ENCODE data around the gene TNN. TPM values are rescaled to one million over a fixed set of nuclear protein-coding genes. Genes with fewer than 3 reads are reported as not detected.

The TNN gene
- total RNA-seq, 1 experiment from 2014 or later = not detected

- ChIA-PET POLR2A (interaction anchor here (0.5 to 1.4 kb wide), 2 partner anchors 13 to 25 kb away, joined by 5 read pairs; no protein-coding TSS in a partner anchor), CTCF (interaction anchor here (0.6 to 4.8 kb wide), 10 partner anchors 11 to 141 kb away, joined by 3 to 21 read pairs (median 4); no protein-coding TSS in a partner anchor)
- intact Hi-C loops (cut with micrococcal nuclease) = no loop called here
- no TSS peak for BruUV-seq (replicated peaks)
- Mint-ChIP-seq H3K27ac (ENCODE audit: low read depth, unreplicated experiment) (no peak overlapping the region), H3K36me3 (ENCODE audit: insufficient read depth, unreplicated experiment) (peaks cover 10% of the 10 kb centered on the region), H3K4me1 (ENCODE audit: insufficient read depth, unreplicated experiment) (peaks cover 17% of the 10 kb centered on the region), H3K27me3 (ENCODE audit: insufficient read depth, unreplicated experiment) (no peaks in the 10 kb centered on the region), H3K4me3 (ENCODE audit: unreplicated experiment) (no peak overlapping the region), H3K9me3 (ENCODE audit: unreplicated experiment) (no peaks in the 10 kb centered on the region)
- DNase-seq (ENCODE audit: unreplicated experiment) = peak; percentile 31
- no peak for TF ChIP-seq CTCF (IDR thresholded peaks at IDR 0.05; ENCODE audit: unreplicated experiment)
Measured at GRCh38 chr1:175178056-175178455, 110.4 kb downstream of the TNN start.

GRCh38 chr1:175178456-175178855 is 110.8 kb downstream of the TNN start:
- POLR2A ChIA-PET = interaction anchor here (0.5 to 5.5 kb wide), 4 partner anchors 13 to 1155 kb away, joined by 3 to 32 read pairs (median 5); partner anchors contain the start of gene KIAA0040
- no TSS peak for BruUV-seq (replicated peaks)
- CTCF ChIA-PET = interaction anchor here (0.7 to 4.8 kb wide), 8 partner anchors 11 to 141 kb away, joined by 3 to 21 read pairs (median 4); no protein-coding TSS in a partner anchor

GRCh38 chr1:175179837-175180590 is 112.4 kb downstream of the TNN start:
- Mint-ChIP-seq H3K36me3 (ENCODE audit: insufficient read depth, unreplicated experiment) (peaks cover 10% of the 10 kb centered on the region), H3K27ac (ENCODE audit: low read depth, unreplicated experiment) (no peak overlapping the region), H3K4me3 (ENCODE audit: unreplicated experiment) (no peak overlapping the region), H3K4me1 (ENCODE audit: insufficient read depth, unreplicated experiment) (peaks cover 8% of the 10 kb centered on the region), H3K27me3 (ENCODE audit: insufficient read depth, unreplicated experiment) (no peaks in the 10 kb centered on the region), H3K9me3 (ENCODE audit: unreplicated experiment) (no peaks in the 10 kb centered on the region)
- CTCF ChIA-PET = interaction anchor here (1.0 to 4.8 kb wide), 15 partner anchors 8 to 139 kb away, joined by 3 to 21 read pairs (median 6); no protein-coding TSS in a partner anchor
- TF ChIP-seq CTCF (IDR thresholded peaks at IDR 0.05; ENCODE audit: unreplicated experiment) = no peak
- intact Hi-C loops (cut with micrococcal nuclease) = no loop called here
- POLR2A ChIA-PET = interaction anchor here (0.6 to 5.5 kb wide), 4 partner anchors 10 to 388 kb away, joined by 3 to 32 read pairs (median 4); partner anchors contain the start of gene KIAA0040
- DNase-seq (ENCODE audit: unreplicated experiment) = peak; percentile 25
- no TSS peak for BruUV-seq (replicated peaks)

More at GRCh38 chr1:175178456-175178855, 110.8 kb downstream of the TNN start:
- no peak for DNase-seq (ENCODE audit: unreplicated experiment)
- Mint-ChIP-seq H3K4me1 (ENCODE audit: insufficient read depth, unreplicated experiment) (peaks cover 17% of the 10 kb centered on the region), H3K9me3 (ENCODE audit: unreplicated experiment) (no peaks in the 10 kb centered on the region), H3K4me3 (ENCODE audit: unreplicated experiment) (no peak overlapping the region), H3K36me3 (ENCODE audit: insufficient read depth, unreplicated experiment) (peaks cover 10% of the 10 kb centered on the region), H3K27ac (ENCODE audit: low read depth, unreplicated experiment) (no peak overlapping the region), H3K27me3 (ENCODE audit: insufficient read depth, unreplicated experiment) (no peaks in the 10 kb centered on the region)
- TF ChIP-seq CTCF (IDR thresholded peaks at IDR 0.05; ENCODE audit: unreplicated experiment) = no peak
- intact Hi-C loops (cut with micrococcal nuclease) = no loop called here

GRCh38 chr1:175182201-175182746 is 114.6 kb downstream of the TNN start:
- BruUV-seq (replicated peaks) = no TSS peak
- no peak for DNase-seq (ENCODE audit: unreplicated experiment)
- ChIA-PET POLR2A (interaction anchor here (5.5 kb wide), 1 partner anchor 9 kb away, joined by 32 read pairs; the partner anchor contains the start of gene KIAA0040), CTCF (interaction anchor here (0.6 to 2.8 kb wide), 6 partner anchors 24 to 136 kb away, joined by 3 to 21 read pairs (median 12); no protein-coding TSS in a partner anchor)
- Mint-ChIP-seq H3K4me1 (ENCODE audit: insufficient read depth, unreplicated experiment) (peaks cover 20% of the 10 kb centered on the region), H3K27me3 (ENCODE audit: insufficient read depth, unreplicated experiment) (no peaks in the 10 kb centered on the region), H3K9me3 (ENCODE audit: unreplicated experiment) (no peaks in the 10 kb centered on the region), H3K4me3 (ENCODE audit: unreplicated experiment) (no peak overlapping the region), H3K36me3 (ENCODE audit: insufficient read depth, unreplicated experiment) (no peaks in the 10 kb centered on the region), H3K27ac (ENCODE audit: low read depth, unreplicated experiment) (no peak overlapping the region)
- no peak for TF ChIP-seq CTCF (IDR thresholded peaks at IDR 0.05; ENCODE audit: unreplicated experiment)
- intact Hi-C loops (cut with micrococcal nuclease) = no loop called here
